Epithelial cell of esophagus (primary cell): ENCODE data around the gene MSANTD1.

ENCODE experiments used
- DNase-seq: peaks from one replicate; pipeline ENCODE4 v3.0.0; 2010; ENCODE audit warnings: low read depth
- H3K4me3 ChIP-seq: 2 replicates; pipeline ENCODE4 v1.5.1; 2011; ENCODE audit warnings: mild to moderate bottlenecking, low read length, control low read depth
- TF ChIP-seq, protein P1 (sequence below): IDR thresholded peaks from 2 replicates; pipeline ENCODE4 v1.5.1; 2011; ENCODE audit warnings: low read depth, mild to moderate bottlenecking, low read length, control low read depth, inconsistent platforms; ENCODE audit not compliant: insufficient read depth; ENCODE audit errors: missing control alignments

The MSANTD1 gene

DNA sequence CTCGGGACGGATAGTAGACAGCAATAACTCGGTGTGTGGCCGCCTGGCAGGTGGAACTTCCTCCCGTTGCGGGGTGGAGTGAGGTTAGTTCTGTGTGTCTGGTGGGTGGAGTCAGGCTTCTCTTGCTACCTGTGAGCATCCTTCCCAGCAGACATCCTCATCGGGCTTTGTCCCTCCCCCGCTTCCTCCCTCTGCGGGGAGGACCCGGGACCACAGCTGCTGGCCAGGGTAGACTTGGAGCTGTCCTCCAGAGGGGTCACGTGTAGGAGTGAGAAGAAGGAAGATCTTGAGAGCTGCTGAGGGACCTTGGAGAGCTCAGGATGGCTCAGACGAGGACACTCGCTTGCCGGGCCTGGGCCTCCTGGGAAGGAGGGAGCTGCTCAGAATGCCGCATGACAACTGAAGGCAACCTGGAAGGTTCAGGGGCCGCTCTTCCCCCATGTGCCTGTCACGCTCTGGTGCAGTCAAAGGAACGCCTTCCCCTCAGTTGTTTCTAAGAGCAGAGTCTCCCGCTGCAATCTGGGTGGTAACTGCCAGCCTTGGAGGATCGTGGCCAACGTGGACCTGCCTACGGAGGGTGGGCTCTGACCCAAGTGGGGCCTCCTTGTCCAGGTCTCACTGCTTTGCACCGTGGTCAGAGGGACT lies 5.7 kb upstream of the MSANTD1 start:
- TF ChIP-seq, protein P1, sequence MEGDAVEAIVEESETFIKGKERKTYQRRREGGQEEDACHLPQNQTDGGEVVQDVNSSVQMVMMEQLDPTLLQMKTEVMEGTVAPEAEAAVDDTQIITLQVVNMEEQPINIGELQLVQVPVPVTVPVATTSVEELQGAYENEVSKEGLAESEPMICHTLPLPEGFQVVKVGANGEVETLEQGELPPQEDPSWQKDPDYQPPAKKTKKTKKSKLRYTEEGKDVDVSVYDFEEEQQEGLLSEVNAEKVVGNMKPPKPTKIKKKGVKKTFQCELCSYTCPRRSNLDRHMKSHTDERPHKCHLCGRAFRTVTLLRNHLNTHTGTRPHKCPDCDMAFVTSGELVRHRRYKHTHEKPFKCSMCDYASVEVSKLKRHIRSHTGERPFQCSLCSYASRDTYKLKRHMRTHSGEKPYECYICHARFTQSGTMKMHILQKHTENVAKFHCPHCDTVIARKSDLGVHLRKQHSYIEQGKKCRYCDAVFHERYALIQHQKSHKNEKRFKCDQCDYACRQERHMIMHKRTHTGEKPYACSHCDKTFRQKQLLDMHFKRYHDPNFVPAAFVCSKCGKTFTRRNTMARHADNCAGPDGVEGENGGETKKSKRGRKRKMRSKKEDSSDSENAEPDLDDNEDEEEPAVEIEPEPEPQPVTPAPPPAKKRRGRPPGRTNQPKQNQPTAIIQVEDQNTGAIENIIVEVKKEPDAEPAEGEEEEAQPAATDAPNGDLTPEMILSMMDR = no peak
- DNase-seq = no peak
- H3K4me3 ChIP-seq = no peak overlapping the region

DNA sequence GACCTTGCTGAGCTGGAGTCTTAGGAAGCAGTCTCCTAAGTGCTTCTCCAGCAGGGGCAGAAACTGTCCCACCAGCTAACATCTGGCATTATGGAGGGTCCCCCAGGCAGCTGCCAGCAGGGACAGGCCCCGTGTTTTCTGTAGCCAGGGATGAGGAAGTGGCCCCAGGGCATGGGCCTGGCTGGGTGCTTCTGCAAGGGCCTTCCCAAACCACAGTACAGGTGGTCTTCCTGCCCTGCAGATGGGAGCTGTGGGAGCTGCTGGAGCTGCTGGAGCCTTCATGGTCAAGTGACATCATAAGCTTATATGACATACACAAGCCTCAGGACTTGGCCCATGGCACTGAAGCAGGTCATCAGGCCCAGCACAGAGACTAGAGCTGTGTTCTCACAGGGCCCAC lies 5.0 kb upstream of the MSANTD1 start:
- TF ChIP-seq, protein P1 = no peak
- H3K4me3 ChIP-seq = no peak overlapping the region

DNA sequence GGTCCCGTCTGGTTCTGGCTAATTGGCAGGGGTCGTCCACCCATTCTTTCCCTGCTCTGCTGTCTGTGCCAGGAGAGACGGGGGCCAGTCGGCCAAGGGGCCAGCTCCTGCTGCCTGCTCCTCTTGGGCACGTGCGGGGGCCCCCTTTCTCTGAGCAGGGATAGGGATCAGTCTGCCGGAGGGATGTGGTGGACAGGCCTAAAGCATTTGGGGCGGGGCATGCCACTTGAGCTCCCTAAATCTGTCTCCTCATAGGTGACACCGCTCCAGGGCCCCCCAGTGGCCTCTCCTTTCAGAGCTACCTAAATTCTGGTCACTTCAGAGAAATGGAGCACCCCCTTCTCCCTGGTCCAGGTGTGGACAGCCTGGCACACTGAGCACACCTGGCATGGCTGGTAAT lies 4.2 kb upstream of the MSANTD1 start:
- TF ChIP-seq, protein P1 = no peak
- no peak overlapping the region for H3K4me3 ChIP-seq
- no peak for DNase-seq

More for the DNA sequence above, 5.0 kb upstream of the MSANTD1 start:
- no peak for DNase-seq

DNA sequence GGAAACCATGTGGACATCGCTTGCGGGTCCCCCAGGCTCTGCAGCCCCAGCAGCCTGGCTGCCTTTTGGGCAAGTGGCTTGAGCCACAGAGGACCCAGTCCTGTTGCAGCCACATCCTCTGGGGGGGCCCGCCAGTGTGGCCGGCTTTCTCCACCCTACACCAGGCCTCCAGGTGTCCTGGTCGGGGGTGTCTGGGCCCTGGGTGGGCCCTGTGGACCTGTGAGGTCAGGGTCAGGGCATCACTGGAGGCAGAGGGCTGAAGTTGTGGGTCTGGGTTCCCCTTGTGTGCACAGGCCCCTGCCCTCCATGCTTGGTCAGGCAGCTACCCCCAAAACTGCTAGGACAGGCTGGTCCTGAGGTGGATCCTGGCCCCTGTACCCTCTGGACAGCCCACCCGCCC lies 3.3 kb upstream of the MSANTD1 start:
- no peak overlapping the region for H3K4me3 ChIP-seq
- no peak for DNase-seq
- TF ChIP-seq, protein P1 = no peak

DNA sequence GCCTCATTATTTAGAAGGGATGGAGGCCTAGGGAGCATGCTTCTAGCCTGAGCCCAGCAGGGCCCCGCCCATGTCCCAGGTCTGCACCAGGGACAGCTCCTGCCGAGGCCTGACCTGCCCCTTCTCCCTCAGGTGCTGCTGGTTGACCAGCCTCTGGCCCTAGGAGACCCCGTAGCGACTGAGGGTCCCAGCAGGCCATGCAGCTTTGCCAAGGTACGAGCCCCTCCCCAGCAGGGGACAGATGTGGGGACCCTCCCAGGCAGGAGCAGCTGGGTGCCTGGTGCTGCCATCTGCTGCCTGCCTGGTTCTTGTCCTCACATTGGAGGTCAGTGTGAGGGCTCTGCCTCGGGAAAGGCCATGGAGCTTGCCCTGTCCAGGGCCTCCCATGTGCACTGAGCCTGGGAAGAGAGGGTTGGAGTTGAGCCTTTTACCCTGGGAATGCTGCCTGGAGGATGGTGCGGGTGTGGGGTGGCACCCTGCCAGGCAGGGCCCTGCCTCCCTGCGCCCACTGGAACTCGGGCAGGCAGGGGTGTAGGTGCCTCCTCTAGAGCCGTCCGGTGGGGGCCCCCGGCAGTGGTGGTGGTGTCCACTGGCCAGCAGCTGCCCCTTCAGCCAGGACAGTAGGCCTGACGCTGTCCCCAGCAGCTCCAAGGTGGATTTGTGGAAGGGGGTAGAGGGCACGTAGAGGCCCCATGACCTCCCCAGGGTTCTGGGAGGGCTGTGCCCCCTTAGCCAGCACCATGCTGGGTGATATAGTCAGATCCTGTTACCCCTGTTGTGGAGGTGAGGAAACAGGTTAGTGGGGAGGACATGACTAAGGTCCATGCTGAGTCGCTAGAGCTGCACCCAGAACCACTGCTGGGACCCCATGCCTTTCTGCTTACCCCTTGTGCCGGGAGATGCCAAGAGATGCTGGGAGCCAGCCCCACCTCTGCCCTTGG lies 2.2 kb upstream of the MSANTD1 start:
- no peak for DNase-seq
- no peak overlapping the region for H3K4me3 ChIP-seq
- TF ChIP-seq, protein P1 = no peak

DNA sequence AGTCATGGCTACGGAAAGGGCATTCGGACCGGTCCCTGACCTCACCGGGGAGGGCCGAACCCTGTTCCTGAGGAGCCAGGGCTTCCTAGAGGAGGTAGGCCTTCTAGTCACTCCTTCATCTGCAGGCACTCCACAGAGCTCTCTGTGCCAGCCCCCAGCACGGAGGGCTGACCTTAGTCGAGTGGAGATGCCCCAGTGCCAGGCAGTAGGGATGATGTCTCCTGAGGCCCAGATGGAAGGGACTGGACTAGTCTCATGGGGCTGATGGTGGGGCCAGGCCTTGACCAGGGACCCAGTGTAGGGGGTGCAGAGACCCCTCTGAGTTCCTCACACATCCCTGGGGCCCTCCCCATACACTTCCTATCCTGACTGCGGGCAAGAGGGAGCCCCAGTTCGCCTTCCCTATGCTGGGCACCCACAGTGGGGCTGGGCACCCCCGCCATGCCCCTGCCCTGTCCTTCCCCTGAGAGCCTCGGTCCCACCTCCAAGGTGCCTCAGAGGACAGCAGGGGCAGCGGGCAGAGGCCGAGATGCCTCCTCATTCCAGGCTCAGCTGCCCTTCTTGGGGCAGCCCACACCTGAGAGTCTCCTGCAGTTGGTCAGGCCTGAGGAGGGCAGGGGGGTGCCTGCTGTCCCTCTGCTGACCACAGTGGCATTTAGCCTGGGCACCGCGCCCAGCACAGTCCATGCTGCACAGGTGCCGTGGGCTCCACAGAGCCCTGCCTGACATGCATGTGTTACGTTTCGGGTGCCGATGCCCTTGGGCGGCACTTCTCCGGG lies 1.4 kb upstream of the MSANTD1 start:
- TF ChIP-seq, protein P1 = no peak
- no peak for DNase-seq
- no peak overlapping the region for H3K4me3 ChIP-seq
